Fibroblast of lung (primary cell): ENCODE measurements around the gene APBB1IP. TPM values are rescaled to one million over a fixed set of nuclear protein-coding genes. Genes with fewer than 3 reads are reported as not detected.
A peak's percentile ranks its signal among the peaks of the same experiment; 100 is the strongest.

Source experiments
- DNase-seq, 2 donors: peaks; one replicate each; pipeline versions ENCODE4 v3.0.0 to v3.0.0-alpha.2; 2010; ENCODE audit warnings: low read depth in 2 of 2
- H2AFZ ChIP-seq: 2 replicates; pipeline ENCODE4 v1.5.1; 2012; ENCODE audit warnings: low read length, control low read depth, inconsistent platforms
- H3K27ac ChIP-seq: 2 replicates; pipeline ENCODE4 v1.5.1; 2011; ENCODE audit warnings: low read length, control low read depth; ENCODE audit not compliant: insufficient read depth
- H3K27me3 ChIP-seq: 2 replicates; pipeline ENCODE4 v1.5.1; 2011; ENCODE audit warnings: mild to moderate bottlenecking, low read length; ENCODE audit not compliant: control insufficient read depth, insufficient read depth
- H3K36me3 ChIP-seq: 2 replicates; pipeline ENCODE4 v1.5.1; 2011; ENCODE audit warnings: low read length; ENCODE audit not compliant: control insufficient read depth, insufficient read depth
- H3K4me1 ChIP-seq: 2 replicates; pipeline ENCODE4 v1.5.1; 2011; ENCODE audit warnings: low read length; ENCODE audit not compliant: control insufficient read depth, insufficient read depth; ENCODE audit errors: extremely low read depth
- H3K4me2 ChIP-seq: 2 replicates; pipeline ENCODE4 v1.5.1; 2011; ENCODE audit warnings: low read length, control low read depth; ENCODE audit not compliant: insufficient read depth; ENCODE audit errors: extremely low read depth
- H3K4me3 ChIP-seq, 4 experiments: fragments of 200-600 bp in 1 of 4; sonication (generic) in 1 of 4; replicated peaks in 1 of 4; 2 replicates each; pipeline ENCODE4 v1.5.1; 2011 to 2016; ENCODE audit warnings: low read length in 4 of 4, low read depth in 3 of 4, mild to moderate bottlenecking in 3 of 4, control low read depth in 2 of 4, inconsistent platforms in 1 of 4, mixed read lengths in 1 of 4; ENCODE audit not compliant: insufficient read depth in 1 of 4; ENCODE audit errors: control extremely low read depth in 1 of 4
- H3K79me2 ChIP-seq: 2 replicates; pipeline ENCODE4 v1.5.1; 2012; ENCODE audit warnings: mild to moderate bottlenecking, low read length, inconsistent platforms; ENCODE audit not compliant: control insufficient read depth, insufficient read depth
- H3K9ac ChIP-seq: 2 replicates; pipeline ENCODE4 v1.5.1; 2011; ENCODE audit warnings: mild to moderate bottlenecking, low read length, control low read depth; ENCODE audit not compliant: insufficient read depth
- H3K9me3 ChIP-seq: 2 replicates; pipeline ENCODE4 v1.5.1; 2012; ENCODE audit warnings: low read depth, low read length; ENCODE audit not compliant: control insufficient read depth, insufficient read depth
- H4K20me1 ChIP-seq: 2 replicates; pipeline ENCODE4 v1.5.1; 2011; ENCODE audit warnings: low read length; ENCODE audit not compliant: control insufficient read depth, insufficient read depth; ENCODE audit errors: extremely low read depth
- CTCF ChIP-seq, 2 donors: IDR thresholded peaks in 1 of 2; conservative IDR thresholded peaks in 1 of 2; 1 replicate in 1 of 2; 2 replicates in 1 of 2; pipeline ENCODE4 v1.5.1; 2011 to 2012; ENCODE audit warnings: low read length in 2 of 2, control low read depth in 1 of 2, inconsistent platforms in 1 of 2, low read depth in 1 of 2, mild to moderate bottlenecking in 1 of 2
- EZH2 ChIP-seq: IDR thresholded peaks from 2 replicates; pipeline ENCODE4 v1.5.1; 2012; ENCODE audit warnings: low read length, control low read depth, mild to moderate bottlenecking; ENCODE audit errors: missing control alignments
- polyA plus RNA-seq, 2 donors: library from polyadenylated mRNA; depleted of rRNA in 1 of 2; stranded (reverse) in 1 of 2; unstranded in 1 of 2; fragments of >200 nt; gene quantifications; 2 replicates each; pipeline ENCODE4 v1.2.1, GENCODE V29; 2011 to 2012; ENCODE audit warnings: missing spikeins in 1 of 2
- total RNA-seq: library from RNA; depleted of rRNA; stranded (reverse); fragments of >200 nt; gene quantifications from 2 replicates; pipeline ENCODE4 v1.2.1, GENCODE V29; 2014

APBB1IP gene
- total and polyA plus RNA-seq, 2 donors (not counting 1 experiment from before 2014, with no cell fraction given): 1.5 TPM

GRCh38 chr10:26439406-26440087, 1.4 kb downstream of the APBB1IP start:
- Histone ChIP-seq H3K27ac (no peak overlapping the region), H3K79me2 (no peaks in the 10 kb centered on the region), H2AFZ (no peak overlapping the region), H3K4me2 (no peak overlapping the region), H4K20me1 (no peaks in the 10 kb centered on the region), H3K9ac (no peak overlapping the region), H3K4me1 (peaks cover 2% of the 10 kb centered on the region), H3K4me3 (peak overlapping the region in 1 of 4 experiments; percentile 47), H3K36me3 (no peaks in the 10 kb centered on the region), H3K9me3 (no peaks in the 10 kb centered on the region), H3K27me3 (no peaks in the 10 kb centered on the region)
- TF ChIP-seq CTCF (conservative IDR thresholded peaks at IDR 0.05 in 1 of 2, IDR thresholded peaks at IDR 0.05 in 1 of 2; ENCODE audit: low read depth in 1 of 2, low read length in 2 of 2) (no peak), EZH2 (no peak)
- DNase-seq: no peak

- H3K27me3 ChIP-seq: no peaks in the 10 kb centered on the region
- H3K27ac ChIP-seq: no peak overlapping the region
- no peaks in the 10 kb centered on the region for H3K9me3 ChIP-seq
- no peak for TF ChIP-seq EZH2
- TF ChIP-seq CTCF (conservative IDR thresholded peaks at IDR 0.05 in 1 of 2, IDR thresholded peaks at IDR 0.05 in 1 of 2; ENCODE audit: low read depth in 1 of 2, low read length in 2 of 2): no peak
- DNase-seq: no peak
- H3K4me1 ChIP-seq: peaks cover 2% of the 10 kb centered on the region
- no peak overlapping the region for H3K9ac ChIP-seq
- H3K4me2 ChIP-seq: no peak overlapping the region
- H3K4me3 ChIP-seq: no peak overlapping the region
- H2AFZ ChIP-seq: no peak overlapping the region
- no peaks in the 10 kb centered on the region for H3K79me2 ChIP-seq
- H4K20me1 ChIP-seq: no peaks in the 10 kb centered on the region
- H3K36me3 ChIP-seq: no peaks in the 10 kb centered on the region
Measured at GRCh38 chr10:26440088-26440470, 1.9 kb downstream of the APBB1IP start.

GRCh38 chr10:26441491-26442214, 3.5 kb downstream of the APBB1IP start:
- H4K20me1 ChIP-seq: no peaks in the 10 kb centered on the region
- H3K9ac ChIP-seq: no peak overlapping the region
- H3K79me2 ChIP-seq: no peaks in the 10 kb centered on the region
- H3K27me3 ChIP-seq: no peaks in the 10 kb centered on the region
- DNase-seq: peak in 1 of 2 donors; percentile 83
- no peak overlapping the region for H3K4me2 ChIP-seq
- H3K4me3 ChIP-seq: no peak overlapping the region
- no peaks in the 10 kb centered on the region for H3K36me3 ChIP-seq
- no peak overlapping the region for H2AFZ ChIP-seq
- no peak overlapping the region for H3K27ac ChIP-seq
- no peaks in the 10 kb centered on the region for H3K9me3 ChIP-seq
- TF ChIP-seq CTCF (conservative IDR thresholded peaks at IDR 0.05 in 1 of 2, IDR thresholded peaks at IDR 0.05 in 1 of 2; ENCODE audit: low read depth in 1 of 2, low read length in 2 of 2) (no peak), EZH2 (no peak)
- H3K4me1 ChIP-seq: peaks cover 2% of the 10 kb centered on the region
